ENCODE measurements around the gene PTPRG. TPM values are rescaled to one million over a fixed set of nuclear protein-coding genes. Genes with fewer than 3 reads are reported as not detected.

The PTPRG gene
- total RNA-seq, 2 donors from 2014 or later, result 26.0 to 26.3 TPM

GRCh38 chr3:61625429-61625828 is 64.1 kb downstream of the PTPRG start:
- Histone ChIP-seq H3K4me1 (no peaks in the 10 kb centered on the region), H3K27ac (no peak overlapping the region), H3K27me3 (no peaks in the 10 kb centered on the region), H3K36me3 (no peaks in the 10 kb centered on the region), H3K9ac (ENCODE audit: low read depth in 2 of 2, low read length in 2 of 2) (no peak overlapping the region), H3K4me3 (no peak overlapping the region), H3K9me3 (no peaks in the 10 kb centered on the region)
- DNase-seq, result no peak
- intact Hi-C loops (cut with DNase I), result no loop called here
- TF ChIP-seq, protein P1, sequence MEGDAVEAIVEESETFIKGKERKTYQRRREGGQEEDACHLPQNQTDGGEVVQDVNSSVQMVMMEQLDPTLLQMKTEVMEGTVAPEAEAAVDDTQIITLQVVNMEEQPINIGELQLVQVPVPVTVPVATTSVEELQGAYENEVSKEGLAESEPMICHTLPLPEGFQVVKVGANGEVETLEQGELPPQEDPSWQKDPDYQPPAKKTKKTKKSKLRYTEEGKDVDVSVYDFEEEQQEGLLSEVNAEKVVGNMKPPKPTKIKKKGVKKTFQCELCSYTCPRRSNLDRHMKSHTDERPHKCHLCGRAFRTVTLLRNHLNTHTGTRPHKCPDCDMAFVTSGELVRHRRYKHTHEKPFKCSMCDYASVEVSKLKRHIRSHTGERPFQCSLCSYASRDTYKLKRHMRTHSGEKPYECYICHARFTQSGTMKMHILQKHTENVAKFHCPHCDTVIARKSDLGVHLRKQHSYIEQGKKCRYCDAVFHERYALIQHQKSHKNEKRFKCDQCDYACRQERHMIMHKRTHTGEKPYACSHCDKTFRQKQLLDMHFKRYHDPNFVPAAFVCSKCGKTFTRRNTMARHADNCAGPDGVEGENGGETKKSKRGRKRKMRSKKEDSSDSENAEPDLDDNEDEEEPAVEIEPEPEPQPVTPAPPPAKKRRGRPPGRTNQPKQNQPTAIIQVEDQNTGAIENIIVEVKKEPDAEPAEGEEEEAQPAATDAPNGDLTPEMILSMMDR (IDR thresholded peaks at IDR 0.05), result no peak

GRCh38 chr3:61626484-61626883 is 65.1 kb downstream of the PTPRG start:
- intact Hi-C loops (cut with DNase I), result no loop called here
- H3K9me3 ChIP-seq, result no peaks in the 10 kb centered on the region
- TF ChIP-seq, protein P1 (IDR thresholded peaks at IDR 0.05), result no peak
- no peaks in the 10 kb centered on the region for H3K36me3 ChIP-seq
- no peaks in the 10 kb centered on the region for H3K27me3 ChIP-seq
- DNase-seq, result no peak
- no peaks in the 10 kb centered on the region for H3K4me1 ChIP-seq
- no peak overlapping the region for H3K9ac ChIP-seq (ENCODE audit: low read depth in 2 of 2, low read length in 2 of 2)
- no peak overlapping the region for H3K27ac ChIP-seq
- H3K4me3 ChIP-seq, result no peak overlapping the region

DNA sequence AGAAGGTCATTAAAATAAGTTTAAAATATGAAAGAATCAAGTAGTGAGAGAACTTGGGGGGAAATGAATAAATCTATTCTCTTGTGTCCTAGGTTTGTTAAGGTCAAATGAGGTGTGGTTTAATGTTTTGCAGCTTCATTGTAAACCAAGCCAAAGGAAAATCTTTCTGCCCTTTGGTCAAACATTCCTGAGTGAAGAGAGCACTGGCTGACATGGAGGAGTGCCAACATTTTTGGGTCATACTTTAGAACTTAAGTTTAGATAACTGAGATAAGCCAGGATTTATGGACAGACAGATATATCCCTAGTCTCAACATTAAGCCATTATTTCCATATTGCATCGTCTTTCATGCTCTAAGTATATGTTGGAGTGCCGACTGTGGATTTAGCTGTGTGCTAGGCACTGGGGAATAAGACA is 66.4 kb downstream of the PTPRG start:
- intact Hi-C loops (cut with DNase I), result no loop called here
- H3K9me3 ChIP-seq, result no peaks in the 10 kb centered on the region
- H3K9ac ChIP-seq (ENCODE audit: low read depth in 2 of 2, low read length in 2 of 2), result no peak overlapping the region
- TF ChIP-seq, protein P1 (IDR thresholded peaks at IDR 0.05), result no peak
- H3K27me3 ChIP-seq, result no peaks in the 10 kb centered on the region
- no peak overlapping the region for H3K4me3 ChIP-seq
- H3K4me1 ChIP-seq, result no peaks in the 10 kb centered on the region
- DNase-seq, result peak; percentile 36
- H3K27ac ChIP-seq, result no peak overlapping the region
- H3K36me3 ChIP-seq, result no peaks in the 10 kb centered on the region

DNA sequence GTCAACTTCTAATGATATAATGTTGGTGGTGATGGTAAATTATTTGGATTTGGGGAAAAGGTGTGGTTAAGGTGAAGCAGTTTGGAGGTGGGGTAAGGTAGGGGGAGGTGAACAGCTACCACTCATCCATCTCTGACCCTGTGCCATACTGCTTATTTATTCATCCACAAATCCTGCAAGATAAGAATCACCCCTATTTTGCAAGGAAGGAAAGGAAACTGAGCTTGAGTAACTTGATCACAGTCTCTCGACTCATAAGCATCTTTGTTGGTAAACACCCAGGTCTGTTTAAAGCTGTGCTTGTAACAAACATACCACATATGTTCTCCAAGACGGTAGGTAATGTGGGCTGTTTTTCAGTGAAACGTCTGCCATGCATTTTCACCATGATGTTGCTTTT is 67.3 kb downstream of the PTPRG start:
- TF ChIP-seq, protein P1 (IDR thresholded peaks at IDR 0.05), result no peak
- intact Hi-C loops (cut with DNase I), result no loop called here
- H3K9ac ChIP-seq (ENCODE audit: low read depth in 2 of 2, low read length in 2 of 2), result no peak overlapping the region
- H3K4me3 ChIP-seq, result no peak overlapping the region
- no peaks in the 10 kb centered on the region for H3K4me1 ChIP-seq
- H3K27me3 ChIP-seq, result no peaks in the 10 kb centered on the region
- H3K9me3 ChIP-seq, result no peaks in the 10 kb centered on the region
- H3K27ac ChIP-seq, result no peak overlapping the region
- no peak for DNase-seq
- H3K36me3 ChIP-seq, result no peaks in the 10 kb centered on the region

DNA sequence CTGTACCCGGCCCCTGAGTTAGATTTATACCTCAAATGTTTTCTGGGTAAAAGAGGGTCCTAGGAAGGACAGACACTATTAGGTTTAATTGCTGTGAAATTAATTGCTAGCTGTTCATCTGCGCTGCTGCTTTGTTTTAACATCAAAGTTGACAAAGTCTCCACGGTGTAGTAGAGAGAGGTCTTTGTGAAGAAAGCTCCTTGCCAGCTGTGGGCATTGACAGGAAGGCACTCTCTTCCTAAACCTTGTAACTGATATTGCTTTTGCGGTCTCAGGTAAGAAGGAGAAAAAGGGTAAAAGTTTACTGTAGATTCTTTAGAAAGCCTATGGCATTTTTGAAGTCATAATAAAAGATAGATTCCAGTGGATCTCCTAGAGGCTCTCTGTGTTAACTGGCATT is 68.1 kb downstream of the PTPRG start:
- no peaks in the 10 kb centered on the region for H3K4me1 ChIP-seq
- no peak overlapping the region for H3K4me3 ChIP-seq
- no peak for DNase-seq
- H3K27ac ChIP-seq, result no peak overlapping the region
- H3K9me3 ChIP-seq, result no peaks in the 10 kb centered on the region
- no peaks in the 10 kb centered on the region for H3K36me3 ChIP-seq
- no peak overlapping the region for H3K9ac ChIP-seq (ENCODE audit: low read depth in 2 of 2, low read length in 2 of 2)
- intact Hi-C loops (cut with DNase I), result no loop called here
- H3K27me3 ChIP-seq, result no peaks in the 10 kb centered on the region
- TF ChIP-seq, protein P1 (IDR thresholded peaks at IDR 0.05), result no peak
